NCI-H82 treated with DMSO at 0.1 percent for 48 hours (cell line): ENCODE results near the gene TNNT2.

ENCODE experiments used
- DNase-seq: peaks from one replicate; lab custom pipeline; 2025; ENCODE audit not compliant: unreplicated experiment; lab: John Stamatoyannopoulos, UW

Gene TNNT2

DNA sequence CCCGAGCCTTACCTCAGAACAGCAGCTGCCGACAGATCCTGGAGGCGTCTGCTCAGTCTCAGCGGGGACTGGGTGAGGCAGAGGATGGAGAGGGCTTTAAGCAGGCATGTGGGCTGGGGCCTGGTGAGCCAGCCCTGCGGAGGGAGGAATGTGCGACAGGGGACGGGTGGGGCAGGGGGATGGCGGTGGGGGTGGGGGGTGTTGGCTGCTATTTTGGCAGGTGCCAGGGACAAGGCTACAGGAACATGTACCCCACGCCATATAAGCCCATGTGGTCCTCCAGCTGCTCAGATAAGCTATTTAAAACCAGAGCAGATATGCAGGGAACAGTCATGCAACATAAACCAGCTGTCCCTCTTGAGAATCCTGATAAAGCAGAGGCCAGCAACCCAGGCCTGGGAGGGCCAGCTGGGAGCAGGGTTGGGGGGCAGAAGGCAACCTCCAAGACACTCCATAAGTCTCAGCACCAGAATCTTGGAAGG, at the start of gene TNNT2:
Gene TNNT2, minus strand, starts transcription at position 70 of the 482 bp plus-strand sequence. CDS start 4,426 bp downstream, outside the sequence.
- DNase-seq: peak; percentile 51

DNA sequence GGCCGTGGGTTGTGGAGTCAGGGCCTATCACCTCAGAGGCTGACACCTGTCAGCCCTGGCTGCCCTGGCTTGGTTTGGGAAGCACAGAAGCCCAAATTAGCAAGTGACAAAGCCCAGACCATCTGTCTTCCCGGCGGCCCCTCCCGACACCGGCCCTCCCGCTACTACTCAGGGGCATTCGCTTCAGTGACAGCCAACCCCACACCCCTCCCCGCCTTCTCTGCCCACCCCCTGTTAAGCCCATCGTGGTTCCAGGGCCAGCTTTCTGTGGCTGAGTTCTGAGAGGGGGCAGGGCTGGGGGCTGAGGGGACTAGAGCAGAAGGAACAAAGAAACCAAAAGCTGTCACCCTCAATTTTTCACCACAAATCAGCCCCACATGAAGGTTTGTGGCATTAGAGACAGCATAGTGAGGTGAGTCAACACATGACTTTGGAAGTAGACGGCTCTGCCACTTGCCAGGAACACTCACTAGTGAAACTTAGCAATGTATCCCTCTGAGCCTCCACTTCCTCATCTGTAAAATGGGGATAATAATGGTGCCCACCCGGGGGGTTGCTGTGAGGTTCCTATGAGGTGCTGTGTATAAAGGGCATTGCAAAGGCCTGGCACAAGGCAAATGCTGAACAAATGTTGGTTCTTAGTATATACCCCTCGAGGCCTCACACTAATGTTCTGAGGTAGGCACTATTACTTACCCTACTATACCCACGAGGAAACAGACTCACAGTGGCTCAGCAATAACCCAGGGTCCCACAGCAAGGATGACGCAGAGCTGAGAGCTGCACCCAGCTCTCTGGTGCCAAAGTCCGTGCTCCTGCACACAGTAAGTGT, 49.2 kb upstream of the TNNT2 start:
- DNase-seq: peak; percentile 94

DNA sequence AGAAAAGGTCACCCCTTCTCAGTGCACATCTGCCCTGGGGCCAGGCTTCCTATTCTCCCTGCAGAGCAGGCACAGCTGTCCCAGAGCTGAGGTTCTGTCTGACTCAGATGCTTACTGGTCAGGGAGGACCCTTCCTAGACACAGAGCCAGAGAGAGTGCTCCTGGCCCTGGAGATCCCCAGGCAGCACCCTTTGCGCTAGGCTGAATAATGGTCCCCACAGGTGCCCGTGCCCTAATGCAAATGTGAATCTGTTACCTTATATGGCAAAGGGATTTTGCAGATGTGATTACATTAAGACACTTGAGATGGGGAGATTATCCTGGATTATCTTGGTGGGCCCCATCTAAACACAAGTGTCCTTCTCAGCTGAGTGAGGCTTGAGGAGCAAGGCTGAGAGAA, 46.7 kb upstream of the TNNT2 start:
- peak; percentile 97 for DNase-seq

DNA sequence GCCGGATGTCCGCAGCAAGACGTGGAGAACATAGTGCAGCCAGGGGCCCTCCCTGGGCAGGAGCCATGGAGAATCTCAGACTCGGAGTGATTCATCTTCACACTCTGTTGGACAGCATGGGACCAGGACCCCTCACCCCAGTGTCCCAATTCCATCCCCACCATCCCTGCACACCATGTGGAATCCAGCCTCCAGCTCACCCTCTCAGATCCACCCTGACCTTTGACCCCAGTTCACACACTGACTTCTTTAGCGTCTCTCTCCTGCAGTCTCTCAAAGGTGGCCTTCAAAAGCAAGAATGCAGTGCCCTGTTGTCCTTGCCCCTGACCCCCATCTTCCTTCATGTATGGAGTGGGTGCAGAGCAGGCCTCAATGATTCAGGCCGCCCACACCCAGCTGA, 46.2 kb upstream of the TNNT2 start:
- DNase-seq: no peak

DNA sequence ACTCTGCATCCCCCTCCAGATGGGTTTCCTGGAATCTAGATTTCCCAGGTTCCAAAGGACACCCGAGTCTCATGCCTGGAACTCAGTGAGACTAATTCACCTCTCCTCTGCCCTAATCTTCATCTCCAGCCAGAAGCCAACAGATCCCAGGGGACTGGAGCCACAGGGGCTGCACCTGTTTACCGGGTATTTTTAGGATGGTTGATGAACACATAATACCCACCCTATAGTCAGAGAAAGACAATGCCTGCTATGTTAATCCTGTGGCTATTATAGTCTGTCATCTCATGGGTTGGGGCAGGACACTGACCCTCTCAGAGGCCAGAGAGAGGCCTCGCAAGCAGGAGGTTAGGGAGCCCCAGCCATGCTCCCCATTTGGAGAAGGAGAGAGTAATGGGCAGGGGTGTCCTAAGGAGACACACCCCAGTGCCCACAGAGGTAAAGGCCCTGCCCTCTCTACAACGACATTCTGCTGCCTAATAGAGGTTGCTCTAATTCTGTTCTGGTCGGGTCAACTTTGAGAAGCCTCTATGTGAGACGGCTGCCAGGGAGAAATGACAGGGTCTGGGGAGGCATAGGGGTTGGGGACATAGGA, 45.1 kb upstream of the TNNT2 start:
- peak; percentile 62 for DNase-seq

DNA sequence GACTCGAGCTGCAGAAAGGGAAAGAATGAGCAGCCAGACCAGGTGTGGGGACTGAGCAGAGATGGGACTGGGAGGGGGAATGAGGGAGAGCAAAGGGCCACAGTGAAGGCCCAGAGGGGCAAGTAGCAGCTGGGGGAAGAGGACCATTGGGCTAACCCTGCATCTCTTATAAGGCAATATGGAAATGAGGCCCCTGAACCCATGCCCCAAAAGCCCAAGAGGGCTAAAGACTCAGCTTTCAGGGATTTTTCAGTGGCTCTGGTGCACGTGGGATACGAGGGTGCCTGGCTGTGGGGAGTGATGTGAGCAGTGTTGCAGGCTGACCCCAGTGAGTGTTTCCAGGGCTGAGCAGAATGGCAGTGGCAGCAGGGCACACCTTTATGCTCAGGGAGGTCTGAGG, 44.5 kb upstream of the TNNT2 start:
- DNase-seq: no peak

DNA sequence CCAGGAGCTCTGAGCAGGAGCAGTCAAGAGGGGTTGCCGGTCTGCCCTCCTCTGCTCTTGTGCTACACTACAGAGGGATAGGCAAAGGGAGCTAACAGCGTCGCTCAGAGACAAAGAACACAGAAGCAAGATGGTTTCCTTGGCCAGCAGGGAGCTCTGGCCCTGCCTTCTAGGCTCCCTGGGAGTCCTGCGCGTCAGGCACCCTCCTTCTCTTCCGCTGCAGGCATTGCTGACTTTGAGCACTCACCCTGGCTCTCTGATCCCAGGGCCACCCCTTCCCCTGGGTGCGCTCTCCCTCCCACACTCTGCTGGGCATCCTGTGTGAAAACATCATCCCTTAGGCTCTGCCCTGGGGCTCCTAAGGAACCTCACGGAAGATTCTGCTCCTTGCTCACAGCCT, 43.6 kb upstream of the TNNT2 start:
- DNase-seq: no peak

DNA sequence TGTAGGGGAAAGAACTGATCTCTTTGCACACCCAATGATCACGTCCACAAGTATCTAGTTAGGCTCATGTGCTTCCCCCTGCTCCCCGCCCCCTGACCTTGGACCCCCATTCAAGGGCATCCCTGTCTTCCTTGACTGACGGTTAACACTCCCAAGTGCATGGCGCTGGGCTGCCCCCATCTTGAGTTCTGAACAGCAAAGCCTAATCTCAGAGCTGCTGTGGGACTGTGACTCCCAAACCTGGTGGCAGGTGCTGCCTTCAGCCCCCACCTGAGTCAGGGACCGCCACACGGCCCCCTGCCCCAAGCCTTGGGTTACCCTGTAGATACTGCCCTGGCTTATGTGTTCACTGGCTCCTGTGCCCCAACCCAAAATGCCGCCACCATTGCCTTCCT, 43.1 kb upstream of the TNNT2 start:
- DNase-seq: no peak

DNA sequence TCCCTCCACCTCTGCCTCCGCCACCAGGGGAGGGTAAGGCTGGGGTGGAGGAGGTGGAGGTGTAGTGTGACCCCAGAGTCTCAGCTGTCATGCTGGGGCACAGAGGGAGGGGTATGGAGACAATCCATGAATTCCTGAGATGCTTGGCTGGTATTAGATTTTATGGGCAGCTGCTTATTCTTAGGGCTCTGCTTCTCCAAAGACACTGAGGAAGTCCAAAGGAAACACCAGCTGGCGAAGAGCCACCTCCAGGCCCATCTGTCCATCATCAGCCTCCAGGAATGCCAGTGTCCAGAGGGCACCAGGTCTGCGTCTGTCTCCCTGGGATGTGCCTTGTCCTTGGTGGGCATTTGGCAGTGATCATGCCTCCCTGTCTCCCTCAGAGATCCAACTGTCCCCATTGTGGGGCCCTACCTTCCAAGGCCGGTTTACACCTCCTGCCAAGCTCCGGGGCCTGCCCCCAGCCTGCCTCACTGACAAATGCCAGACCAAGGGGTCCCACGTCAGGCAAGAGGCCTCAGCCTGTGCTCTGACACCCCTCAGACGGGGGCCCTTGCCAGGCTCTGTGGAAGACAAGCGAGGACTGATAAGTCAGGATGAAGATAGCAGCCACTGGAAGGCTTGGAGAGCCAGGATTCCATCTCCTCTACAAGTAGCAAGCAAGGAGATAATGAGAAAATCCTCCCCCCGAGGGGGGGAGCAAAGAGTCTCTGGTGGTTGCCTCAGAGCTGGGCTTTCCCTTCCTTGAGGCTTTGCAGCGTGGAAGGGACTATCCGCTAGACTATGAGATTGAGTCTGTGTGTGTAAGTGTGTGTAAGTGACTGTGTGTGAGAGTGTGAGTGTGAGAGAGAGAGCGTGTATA, 42.5 kb upstream of the TNNT2 start:
- no peak for DNase-seq

DNA sequence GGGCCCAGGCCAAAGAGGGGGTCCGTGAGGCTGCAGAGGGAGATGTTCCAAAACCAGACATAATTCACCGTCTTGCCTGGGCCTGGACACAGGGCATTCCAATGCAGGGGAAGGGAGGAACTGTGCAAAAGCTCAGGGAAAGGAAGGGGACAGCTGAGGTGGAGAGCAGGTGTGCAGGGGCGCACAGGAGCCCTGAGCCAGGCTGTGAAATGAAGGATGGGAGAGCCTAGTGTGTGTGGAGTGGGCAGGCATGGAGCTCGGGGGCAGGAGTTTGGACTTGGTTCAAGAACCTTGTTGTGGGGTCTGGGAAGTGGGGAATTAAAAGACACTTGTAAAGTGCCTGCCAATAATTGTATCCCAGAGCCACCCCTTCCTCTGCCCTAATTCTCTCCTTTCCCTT, 41.8 kb upstream of the TNNT2 start:
- DNase-seq: no peak

DNA sequence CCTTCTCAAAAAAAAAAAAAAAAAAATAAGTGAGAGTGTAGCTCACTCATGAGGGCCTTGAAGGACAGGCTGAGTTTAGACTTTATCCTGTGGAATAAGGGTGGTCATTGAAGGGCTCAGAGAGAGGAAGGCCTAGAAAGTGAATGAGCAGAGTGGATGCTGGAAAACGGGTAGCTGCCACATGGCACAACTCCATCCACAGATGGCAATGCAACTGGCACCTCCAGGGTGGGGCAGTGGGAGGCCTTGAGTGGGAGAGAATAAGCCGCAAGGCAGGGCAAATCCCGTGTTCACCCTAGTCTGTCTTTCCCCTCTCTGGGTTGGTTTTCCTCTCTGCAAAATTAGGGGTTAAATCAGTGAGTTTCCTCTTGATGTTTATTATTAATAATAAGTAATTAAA, 41.0 kb upstream of the TNNT2 start:
- DNase-seq: no peak

DNA sequence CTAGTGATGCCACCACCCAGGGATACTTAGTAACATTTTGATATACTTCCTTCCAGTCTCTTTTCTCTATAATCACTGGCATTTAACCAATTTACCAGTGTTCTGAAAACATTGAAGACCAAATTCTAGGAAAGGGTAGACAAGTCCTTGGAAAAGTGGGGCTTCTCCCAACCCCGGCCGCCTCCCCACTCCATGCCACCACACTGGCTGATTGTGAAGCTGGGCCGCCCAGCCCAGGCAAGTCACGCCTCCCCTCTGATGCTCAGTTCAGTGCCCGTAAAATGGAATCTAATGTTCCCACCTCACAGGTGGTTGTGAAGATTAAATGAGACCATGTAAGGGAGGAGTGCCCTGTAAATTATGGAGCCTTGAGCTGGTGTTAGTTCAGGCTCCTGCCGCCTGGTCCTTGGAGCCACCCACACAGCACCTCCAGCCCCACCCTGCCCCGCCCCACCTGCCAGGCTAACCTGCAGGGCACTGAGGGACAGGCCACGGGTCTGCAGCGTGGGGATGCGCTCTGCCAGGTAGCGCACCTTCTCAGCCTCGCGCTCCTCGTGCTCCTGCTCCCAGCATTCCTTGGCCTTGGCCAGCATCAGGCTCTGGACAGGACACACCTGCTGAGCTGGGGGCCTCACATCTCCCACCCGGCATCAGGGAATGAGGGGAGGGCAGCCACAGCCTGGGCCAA, 36.7 kb upstream of the TNNT2 start:
- no peak for DNase-seq

DNA sequence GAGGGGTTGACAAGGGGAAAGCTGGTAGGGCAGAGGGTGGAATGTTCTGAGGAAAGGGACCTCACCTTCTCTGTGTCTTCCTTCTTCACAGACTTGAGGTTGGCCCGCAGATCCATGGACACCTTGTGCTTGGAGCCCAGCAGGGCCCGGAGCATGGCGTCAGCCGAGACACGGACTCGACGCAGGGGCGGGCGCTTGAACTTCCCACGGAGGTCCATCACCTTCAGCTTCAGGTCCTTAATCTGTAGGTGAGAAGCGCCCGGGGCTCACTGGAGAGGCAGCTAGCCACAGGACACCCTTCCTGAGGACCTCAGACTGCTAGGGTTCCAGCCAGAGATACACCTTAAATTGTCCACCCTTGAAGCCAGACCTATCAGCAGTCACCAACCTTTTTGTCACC, 33.8 kb upstream of the TNNT2 start:
- DNase-seq: no peak

DNA sequence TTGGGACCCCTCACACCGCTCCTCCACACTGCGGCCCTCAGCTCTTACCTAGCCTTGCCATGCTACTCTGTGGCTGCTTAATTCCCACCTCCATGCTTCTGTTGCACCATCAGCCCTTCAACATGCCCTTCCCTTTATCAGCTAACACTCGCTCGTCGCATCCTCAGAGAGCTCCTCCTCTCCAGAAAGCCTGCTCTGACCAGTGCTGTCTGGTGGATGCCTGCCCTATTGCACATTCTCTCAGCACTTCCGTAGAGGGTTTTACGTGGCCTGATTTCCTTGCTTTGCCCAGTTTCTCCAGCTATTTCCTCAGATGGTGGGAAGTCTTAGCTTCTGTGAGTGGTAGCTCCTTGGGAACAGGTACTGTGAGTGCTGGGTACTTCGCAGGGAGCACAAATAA, 32.0 kb upstream of the TNNT2 start:
- no peak for DNase-seq

DNA sequence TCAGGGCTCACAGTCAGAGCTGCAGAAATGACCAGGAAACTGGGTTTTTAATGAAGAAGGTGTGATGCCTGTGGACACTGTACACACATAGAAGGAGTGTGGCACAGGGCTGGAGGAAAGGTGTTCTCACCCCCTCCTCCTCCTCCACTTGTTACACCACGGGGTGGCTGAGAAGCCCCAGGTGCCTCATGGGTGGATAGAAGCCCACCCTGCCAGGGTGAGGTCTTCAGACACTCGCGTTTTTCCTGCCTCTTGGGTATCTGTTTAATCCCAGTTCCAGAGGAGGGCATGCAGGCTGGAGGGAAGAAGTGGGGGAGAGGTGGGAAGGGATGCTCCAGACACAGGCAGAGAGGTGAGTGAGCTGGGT, 31.3 kb upstream of the TNNT2 start:
- DNase-seq: no peak

DNA sequence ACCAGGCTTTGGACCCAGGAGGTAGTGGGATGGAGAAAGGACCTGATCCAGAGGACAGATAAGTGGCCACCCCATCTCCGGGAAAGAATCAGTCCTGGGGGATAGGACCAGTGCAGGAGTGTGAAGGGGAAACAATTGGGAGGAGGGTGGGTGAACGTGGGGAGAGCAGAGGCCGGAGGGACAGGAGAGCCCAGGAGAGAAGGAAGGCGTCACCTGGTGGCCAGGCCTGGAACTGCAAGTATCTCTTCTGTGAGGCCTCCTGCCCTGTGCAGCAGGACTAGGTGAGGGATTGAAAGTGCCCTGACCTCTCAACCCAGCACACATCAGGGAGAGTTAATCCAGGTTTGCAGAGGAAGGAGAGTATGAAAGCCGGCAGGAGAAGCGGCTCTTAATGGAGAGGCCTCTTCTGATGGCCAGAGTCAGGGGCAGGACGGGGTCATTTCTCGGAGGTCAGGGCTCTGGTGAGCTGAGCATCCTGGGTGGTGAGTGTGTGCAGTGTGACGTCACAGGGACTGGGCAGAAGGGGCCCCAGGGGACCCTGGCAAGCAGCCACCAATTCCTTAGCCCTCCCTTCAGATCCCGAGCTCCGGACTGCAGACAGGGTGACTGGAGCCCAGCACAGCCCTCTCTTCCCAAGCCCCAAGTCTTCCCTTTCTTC, 30.8 kb upstream of the TNNT2 start:
- peak; percentile 69 for DNase-seq

DNA sequence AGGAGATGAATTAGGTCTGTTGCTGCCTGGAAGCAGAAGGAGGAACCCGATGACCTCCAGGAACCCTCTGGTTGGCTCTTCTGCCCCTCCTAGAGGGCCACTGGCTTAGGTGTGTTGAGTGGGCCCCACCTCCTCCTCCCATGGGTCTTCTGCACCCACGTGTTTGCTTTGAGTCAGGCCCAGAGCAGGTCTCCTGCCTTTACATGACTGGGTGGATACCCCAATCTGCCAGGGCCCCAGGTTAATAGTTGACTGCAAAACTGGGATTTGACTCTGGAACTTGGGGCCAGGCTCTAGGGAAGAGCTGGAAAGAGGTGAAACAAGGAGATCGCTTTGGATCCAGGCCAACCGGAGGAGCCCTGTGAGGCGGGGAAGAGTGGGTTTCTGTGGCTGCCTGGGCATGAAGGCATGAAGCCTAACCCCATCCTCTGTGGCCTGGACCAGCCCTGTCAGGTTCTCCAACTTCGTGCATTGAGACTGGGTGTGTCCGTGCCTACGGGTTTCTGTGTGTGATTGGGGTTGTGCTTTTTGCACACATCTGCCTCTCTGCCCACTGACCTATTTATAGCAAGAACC, 29.4 kb upstream of the TNNT2 start:
- DNase-seq: no peak

DNA sequence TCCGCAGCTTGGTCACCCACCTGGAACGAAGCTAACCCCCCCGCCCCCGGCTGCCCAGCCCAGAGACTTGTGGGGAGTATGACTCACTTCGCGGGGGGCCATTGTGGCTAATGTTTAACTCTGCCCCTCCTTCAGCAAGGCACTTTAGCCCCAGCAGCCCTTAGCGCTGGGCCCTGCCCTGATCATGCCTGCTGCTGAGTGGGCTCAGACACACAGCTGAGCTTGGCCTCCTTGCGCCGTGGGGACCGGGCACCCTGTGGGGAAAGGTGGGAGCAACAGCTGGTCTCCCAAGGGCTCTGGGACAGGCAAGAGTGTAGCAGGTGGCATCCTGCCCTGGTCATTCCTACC, 28.0 kb upstream of the TNNT2 start:
- DNase-seq: no peak

DNA sequence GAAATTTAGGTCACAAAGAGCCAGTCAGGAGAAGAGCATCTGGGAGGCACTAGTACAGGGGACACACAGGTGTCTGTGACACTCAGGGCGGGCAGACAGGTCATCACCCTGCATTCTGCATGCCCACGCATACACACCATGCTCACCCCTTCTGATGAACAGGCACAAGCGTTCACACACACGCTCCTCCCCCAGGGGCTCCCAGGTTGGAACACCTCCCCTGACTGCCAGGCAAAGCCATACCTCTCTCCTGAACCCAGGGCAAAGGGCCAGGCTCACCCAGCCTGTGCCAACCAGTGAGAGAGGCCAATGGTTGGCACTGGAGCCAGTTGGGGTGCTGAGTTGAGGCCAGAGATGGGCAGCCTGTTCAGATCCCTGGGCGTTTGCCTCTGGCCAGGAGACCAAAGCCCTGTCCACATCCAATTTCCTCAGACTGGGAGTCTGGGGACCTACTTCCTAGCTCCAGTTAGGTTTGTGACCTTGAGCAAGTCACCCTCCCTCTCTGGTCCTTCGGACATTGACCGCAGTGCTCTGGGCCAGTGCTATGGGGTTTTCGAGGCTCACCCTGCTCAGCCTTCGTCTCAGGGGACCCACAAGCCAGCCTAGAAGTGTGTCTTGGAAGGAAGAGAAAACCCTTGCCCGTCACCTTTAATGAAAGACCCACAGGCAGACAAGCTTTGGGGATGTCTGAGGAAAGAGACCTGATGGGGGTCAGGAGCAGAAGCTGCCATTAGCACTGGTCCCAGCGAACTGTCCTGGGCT, 27.4 kb upstream of the TNNT2 start:
- DNase-seq: no peak

DNA sequence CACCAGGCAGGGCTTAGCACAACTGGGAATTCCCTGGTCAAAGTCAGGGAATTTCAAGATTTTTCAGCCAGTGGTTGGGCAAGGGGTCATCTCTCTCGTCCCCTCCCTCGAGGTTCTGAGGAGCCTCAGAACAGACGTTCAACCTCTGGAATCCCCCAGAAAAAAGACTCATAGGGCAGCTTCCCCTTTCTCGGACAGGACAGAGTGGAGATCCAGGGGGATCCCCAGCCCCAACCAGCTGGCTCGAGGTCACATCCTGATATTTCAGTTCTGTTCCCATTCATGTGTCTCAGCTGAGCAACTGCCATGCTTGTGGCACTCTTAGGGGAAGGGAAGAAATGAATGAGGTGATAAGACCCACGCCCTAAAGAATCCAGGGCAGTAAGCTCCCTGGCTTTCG, 26.6 kb upstream of the TNNT2 start:
- DNase-seq: no peak
